Stimulated activated CD4-positive, alpha-beta T cell treated with anti-CD3 and anti-CD28 coated beads, Interleukin-4, amount 100 ng/mL, for 24 hours (primary cell): ENCODE results near the gene EVC.

Experiments used
- DNase-seq: peaks from one replicate; pipeline ENCODE4 v3.0.0-alpha.2; 2020

Gene EVC

GRCh38 chr4:5732158-5732557, 21.2 kb downstream of the EVC start:
- no peak for DNase-seq

- no peak for DNase-seq
Observed at GRCh38 chr4:5734853-5735252, 23.9 kb downstream of the EVC start.

DNA sequence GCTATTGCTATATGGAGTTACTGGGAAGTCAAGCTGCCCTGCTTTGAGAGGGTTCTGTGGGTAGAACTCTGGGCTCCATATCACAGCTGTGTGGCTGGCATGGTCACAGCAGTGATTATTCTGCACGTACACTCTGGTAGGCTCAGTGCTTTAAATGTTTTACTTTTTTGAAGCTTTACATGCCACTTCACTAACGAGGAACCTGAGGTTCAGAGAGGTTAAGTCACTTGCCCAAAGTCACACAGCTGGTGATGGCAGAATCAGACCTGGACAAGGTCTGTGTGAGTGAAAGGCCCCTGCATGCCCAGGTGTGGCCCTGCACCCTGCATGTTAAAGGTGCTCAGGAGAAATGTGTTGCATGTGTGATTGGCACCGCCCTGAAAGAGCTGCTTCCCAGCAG, 24.5 kb downstream of the EVC start:
- no peak for DNase-seq

- no peak for DNase-seq
Observed at GRCh38 chr4:5738061-5738460, 27.1 kb downstream of the EVC start.

GRCh38 chr4:5742388-5742787, 31.4 kb downstream of the EVC start:
- no peak for DNase-seq

DNA sequence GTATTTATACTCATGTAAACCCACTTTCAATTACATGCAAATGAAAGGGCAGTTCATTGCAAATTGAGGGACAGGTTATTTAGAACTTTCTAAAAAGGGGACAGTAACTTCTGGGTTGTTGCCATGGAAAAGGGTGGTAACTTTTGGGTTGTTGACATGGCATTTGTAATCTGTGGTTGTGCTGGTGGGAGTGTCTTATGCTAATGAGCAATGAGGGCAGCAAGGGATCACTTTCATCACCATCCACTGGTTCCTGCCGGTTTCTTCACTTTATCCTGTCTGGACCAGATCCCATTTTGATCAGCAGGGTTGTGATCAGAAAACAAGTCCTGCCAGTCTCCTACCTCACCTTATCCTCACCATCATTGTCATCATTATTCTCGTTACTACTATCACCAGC, 32.0 kb downstream of the EVC start:
- DNase-seq = no peak

DNA sequence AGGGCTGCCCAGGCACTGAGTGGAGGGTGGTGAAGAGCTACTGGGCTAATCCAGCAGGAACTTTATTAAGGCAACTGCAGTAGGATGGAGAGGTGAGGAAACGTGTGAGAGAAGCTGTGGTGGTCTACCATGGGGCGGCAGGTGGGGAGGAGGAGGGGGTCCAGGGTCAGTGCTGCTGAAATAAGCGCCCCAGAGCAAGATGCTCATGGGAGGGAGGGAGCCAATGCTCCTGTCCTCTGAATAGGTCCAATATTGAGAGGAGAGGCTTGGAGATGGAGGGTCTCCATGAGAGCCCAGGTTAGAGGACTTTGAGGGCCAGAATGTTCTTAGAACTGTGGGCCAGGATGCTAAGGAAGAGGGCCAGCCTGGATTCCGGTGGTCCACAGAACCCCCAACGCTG, 35.2 kb downstream of the EVC start:
- no peak for DNase-seq

DNA sequence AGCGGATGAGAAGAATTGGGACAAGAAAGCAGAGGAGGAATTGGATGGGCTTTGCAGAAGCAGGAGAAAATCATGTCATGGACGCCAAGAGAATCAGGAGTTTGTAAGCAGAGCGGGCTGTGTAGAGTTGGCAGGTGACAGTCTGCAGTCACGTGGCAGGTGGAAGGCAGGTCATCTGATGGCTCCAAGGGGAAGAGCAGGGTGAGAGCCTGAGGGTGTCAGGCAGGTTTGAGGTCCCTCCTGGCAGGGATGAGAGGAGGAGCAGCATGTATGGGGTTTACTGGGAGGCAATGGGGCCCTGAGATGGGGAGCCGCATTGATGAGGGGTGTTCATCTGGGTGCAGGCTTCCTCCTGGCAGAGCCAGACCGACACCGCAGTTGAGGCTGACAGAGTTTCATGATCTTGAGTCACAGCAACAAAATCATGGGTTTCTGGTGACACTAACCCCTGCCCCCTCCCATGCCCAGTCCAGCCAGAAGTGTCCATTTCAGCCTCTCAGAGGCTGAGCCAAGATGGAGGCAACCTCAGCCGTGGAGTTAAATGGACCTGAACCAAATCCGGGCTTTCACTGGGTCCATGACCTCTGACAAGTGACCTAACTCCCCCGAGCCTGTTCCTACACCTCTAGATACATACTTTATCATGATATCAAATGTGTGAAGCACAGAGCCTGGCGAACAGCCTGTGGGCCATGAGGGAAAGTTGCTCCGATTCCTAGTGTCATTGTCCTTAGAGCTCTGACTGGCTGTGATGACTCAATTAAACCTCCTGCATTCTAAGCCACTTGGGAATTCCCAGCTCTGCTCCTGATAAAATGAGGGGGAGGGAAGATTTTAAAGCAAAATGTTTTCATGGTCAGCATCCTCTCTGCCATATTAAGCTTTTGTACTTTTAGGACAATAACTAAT, 36.1 kb downstream of the EVC start:
- DNase-seq = no peak

- no peak for DNase-seq
Observed at GRCh38 chr4:5747738-5748375, 36.9 kb downstream of the EVC start.

GRCh38 chr4:5749568-5749967, 38.6 kb downstream of the EVC start:
- DNase-seq = no peak

GRCh38 chr4:5750052-5750945, 39.3 kb downstream of the EVC start:
- DNase-seq = no peak

GRCh38 chr4:5750946-5751665, 40.1 kb downstream of the EVC start:
- DNase-seq = no peak

GRCh38 chr4:5751666-5752375, 40.8 kb downstream of the EVC start:
- no peak for DNase-seq

GRCh38 chr4:5752376-5753184, 41.6 kb downstream of the EVC start:
- DNase-seq = no peak

GRCh38 chr4:5753366-5753765, 42.4 kb downstream of the EVC start:
- no peak for DNase-seq

DNA sequence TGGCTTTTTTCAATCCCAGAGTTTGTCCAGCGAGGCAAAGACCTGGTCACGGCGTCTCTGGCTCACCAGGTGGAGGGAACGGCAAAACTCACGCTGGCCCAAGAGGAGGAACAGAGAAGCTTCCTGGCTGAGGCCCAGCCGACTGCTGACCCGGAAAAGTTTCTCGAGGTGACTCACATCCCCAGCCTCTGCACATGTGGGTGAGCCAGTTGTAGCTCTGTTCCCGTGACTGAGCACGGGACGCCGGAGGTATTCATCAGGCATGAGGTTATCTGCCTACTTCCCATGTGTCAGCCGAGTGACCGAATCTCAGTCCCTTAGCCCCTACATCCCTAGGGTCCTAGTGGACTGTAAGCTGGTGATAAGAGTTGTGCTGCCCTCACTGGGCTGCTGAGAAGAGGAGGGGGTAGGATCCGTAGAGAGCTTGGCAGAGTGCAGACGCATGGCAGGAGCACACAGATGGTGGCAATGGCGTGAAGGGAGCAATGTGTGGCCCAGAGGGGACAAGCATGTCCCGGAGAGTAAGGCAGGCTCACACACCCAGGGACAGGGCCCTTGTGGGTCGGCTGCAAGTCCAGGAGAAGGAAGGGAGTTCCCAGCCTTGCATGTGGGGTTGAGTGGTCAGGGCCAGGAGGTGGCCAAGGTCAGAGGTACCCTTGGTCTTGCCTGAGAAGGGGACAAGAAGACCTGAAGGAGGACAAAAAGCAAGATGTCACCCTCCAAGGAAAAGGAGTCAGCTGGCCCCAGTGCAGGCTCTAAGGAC, 42.9 kb downstream of the EVC start:
- no peak for DNase-seq

DNA sequence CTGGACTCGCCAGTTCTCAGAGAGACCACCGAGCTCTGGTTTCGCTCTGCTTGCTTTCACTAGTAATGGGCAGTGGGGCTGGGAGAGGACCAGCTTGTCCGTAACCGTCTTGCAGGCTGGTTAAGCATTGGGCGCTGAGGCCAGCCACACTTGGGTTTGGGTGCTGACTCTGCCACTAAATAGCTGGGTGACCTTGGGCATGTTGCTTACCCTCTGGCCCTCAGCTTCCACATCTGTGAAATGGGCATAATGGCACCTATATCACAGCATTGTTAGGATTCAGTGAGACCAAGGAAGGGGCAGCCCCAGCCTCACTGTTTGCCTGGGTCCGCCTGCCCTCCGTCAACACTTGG, 43.5 kb downstream of the EVC start:
- DNase-seq = no peak

GRCh38 chr4:5755161-5755560, 44.2 kb downstream of the EVC start:
- DNase-seq = no peak

DNA sequence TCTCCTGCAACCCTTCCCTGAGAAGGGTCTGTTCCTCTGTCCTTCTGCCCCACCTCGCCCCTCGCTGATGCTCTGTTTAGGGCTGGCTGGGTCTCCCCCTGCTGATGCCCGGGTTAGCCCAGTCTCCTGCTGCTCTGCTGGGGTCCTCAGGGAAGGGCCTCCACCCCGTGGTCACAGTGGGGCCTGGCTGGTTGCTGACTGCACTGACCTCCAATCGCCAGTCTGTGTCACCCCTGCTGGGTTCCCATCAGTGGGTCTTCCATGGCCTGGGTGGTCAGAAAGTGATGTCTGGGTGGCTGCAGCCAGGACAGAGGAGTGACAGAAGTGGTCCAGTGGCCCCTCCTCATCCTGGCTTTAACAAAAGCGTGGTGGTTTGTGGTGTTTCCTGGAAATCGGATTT, 44.7 kb downstream of the EVC start:
- DNase-seq = no peak

GRCh38 chr4:5756271-5756670, 45.3 kb downstream of the EVC start:
- DNase-seq = no peak

GRCh38 chr4:5757091-5757490, 46.1 kb downstream of the EVC start:
- DNase-seq = no peak
